ENCODE measurements around the gene NR2F1-AS1.

DNA sequence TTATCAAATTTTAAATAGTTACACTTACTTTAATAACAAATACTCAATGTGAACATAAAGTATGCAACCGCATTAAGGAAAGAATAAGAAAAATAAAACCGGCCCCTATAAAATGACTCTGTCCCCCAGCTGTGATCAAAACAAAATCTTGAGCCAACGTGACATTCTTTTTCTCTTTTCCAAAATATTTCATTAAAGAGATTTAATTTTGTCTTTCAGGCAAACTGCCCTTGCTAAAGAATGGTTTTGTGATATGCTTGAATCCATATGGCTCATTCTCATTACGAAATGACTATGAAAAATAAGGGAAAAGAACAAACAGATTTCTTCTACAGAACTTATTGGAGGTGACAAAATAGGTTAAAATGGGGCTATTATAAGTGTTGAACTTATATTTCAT, 197.0 kb downstream of the NR2F1-AS1 start:
- TF ChIP-seq, protein P1, sequence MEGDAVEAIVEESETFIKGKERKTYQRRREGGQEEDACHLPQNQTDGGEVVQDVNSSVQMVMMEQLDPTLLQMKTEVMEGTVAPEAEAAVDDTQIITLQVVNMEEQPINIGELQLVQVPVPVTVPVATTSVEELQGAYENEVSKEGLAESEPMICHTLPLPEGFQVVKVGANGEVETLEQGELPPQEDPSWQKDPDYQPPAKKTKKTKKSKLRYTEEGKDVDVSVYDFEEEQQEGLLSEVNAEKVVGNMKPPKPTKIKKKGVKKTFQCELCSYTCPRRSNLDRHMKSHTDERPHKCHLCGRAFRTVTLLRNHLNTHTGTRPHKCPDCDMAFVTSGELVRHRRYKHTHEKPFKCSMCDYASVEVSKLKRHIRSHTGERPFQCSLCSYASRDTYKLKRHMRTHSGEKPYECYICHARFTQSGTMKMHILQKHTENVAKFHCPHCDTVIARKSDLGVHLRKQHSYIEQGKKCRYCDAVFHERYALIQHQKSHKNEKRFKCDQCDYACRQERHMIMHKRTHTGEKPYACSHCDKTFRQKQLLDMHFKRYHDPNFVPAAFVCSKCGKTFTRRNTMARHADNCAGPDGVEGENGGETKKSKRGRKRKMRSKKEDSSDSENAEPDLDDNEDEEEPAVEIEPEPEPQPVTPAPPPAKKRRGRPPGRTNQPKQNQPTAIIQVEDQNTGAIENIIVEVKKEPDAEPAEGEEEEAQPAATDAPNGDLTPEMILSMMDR (IDR thresholded peaks at IDR 0.05; ENCODE audit: low read length) = no peak
- TF ChIP-seq EZH2phosphoT487 (IDR thresholded peaks at IDR 0.05; ENCODE audit: low read length) (no peak), EZH2 (optimal IDR thresholded peaks at IDR 0.05; ENCODE audit: low read depth, low read length) (no peak)

All from MM.1S (cell line).